HEK293 (cell line): ENCODE data around the gene ECE1.

Experiments used
- CTCF ChIP-seq: fragments of 450-650 bp; formaldehyde crosslinking; IDR thresholded peaks from 2 replicates; pipeline ENCODE4 v1.5.1; 2016; ENCODE audit warnings: missing biosample characterization, missing genetic modification characterization
- KLF10 ChIP-seq: fragments of 450-650 bp; IDR thresholded peaks from 2 replicates; pipeline ENCODE4 v1.5.1; 2018; ENCODE audit warnings: missing biosample characterization, mild to moderate bottlenecking, missing genetic modification characterization
- PRDM6 ChIP-seq: fragments of 450-650 bp; formaldehyde crosslinking; IDR thresholded peaks from 2 replicates; pipeline ENCODE4 v1.5.1; 2017; ENCODE audit warnings: missing biosample characterization, missing genetic modification characterization
- SETDB1 ChIP-seq: IDR thresholded peaks from one replicate; pipeline ENCODE4 v1.6.1; 2017; ENCODE audit warnings: mild to moderate bottlenecking, low read length, moderate library complexity, mixed read lengths; ENCODE audit not compliant: insufficient read length
- ZNF114 ChIP-seq: fragments of 450-650 bp; formaldehyde crosslinking; IDR thresholded peaks from 2 replicates; pipeline ENCODE4 v1.5.0; 2017; ENCODE audit warnings: missing biosample characterization, missing genetic modification characterization
- ZNF202 ChIP-seq: fragments of 450-650 bp; formaldehyde crosslinking; IDR thresholded peaks from 2 replicates; pipeline ENCODE4 v1.5.1; 2016; ENCODE audit warnings: missing biosample characterization, missing genetic modification characterization, borderline replicate concordance
- ZNF24 ChIP-seq: fragments of 450-650 bp; formaldehyde crosslinking; IDR thresholded peaks from 2 replicates; pipeline ENCODE4 v1.5.1; 2016; ENCODE audit warnings: missing biosample characterization, missing genetic modification characterization
- ZNF26 ChIP-seq: fragments of 450-650 bp; formaldehyde crosslinking; IDR thresholded peaks from 2 replicates; pipeline ENCODE4 v1.5.1; 2016; ENCODE audit warnings: missing biosample characterization, missing genetic modification characterization
- ZNF274 ChIP-seq, 2 experiments: fragments of 200-500 bp in 1 of 2; fragments of 450-650 bp in 1 of 2; sonication (Bioruptor generic) in 1 of 2; formaldehyde crosslinking in 1 of 2; IDR thresholded peaks; 2 replicates each; pipeline versions ENCODE4 v1.5.1 to v1.6.1; 2014 to 2016; ENCODE audit warnings: borderline replicate concordance in 1 of 2, inconsistent platforms in 1 of 2, low read length in 1 of 2, missing biosample characterization in 1 of 2, missing genetic modification characterization in 1 of 2
- ZNF280D ChIP-seq: fragments of 450-650 bp; formaldehyde crosslinking; IDR thresholded peaks from 2 replicates; pipeline ENCODE4 v1.5.1; 2016; ENCODE audit warnings: missing biosample characterization, missing genetic modification characterization
- ZNF404 ChIP-seq: fragments of 450-650 bp; formaldehyde crosslinking; IDR thresholded peaks from 2 replicates; pipeline ENCODE4 v1.5.1; 2017; ENCODE audit warnings: missing biosample characterization, missing genetic modification characterization
- ZNF449 ChIP-seq: fragments of 450-650 bp; formaldehyde crosslinking; IDR thresholded peaks from 2 replicates; pipeline ENCODE4 v1.5.1; 2017; ENCODE audit warnings: missing biosample characterization, mild to moderate bottlenecking, missing genetic modification characterization, moderate library complexity
- ZNF654 ChIP-seq: fragments of 450-650 bp; formaldehyde crosslinking; IDR thresholded peaks from 2 replicates; pipeline ENCODE4 v1.5.1; 2016; ENCODE audit warnings: low read depth, missing biosample characterization, missing genetic modification characterization

- no peak for TF ChIP-seq CTCF (tag by site-specific recombination)
- no peak for TF ChIP-seq ZNF202 (tag by site-specific recombination)
- TF ChIP-seq KLF10 (tag by site-specific recombination) = no peak
- TF ChIP-seq ZNF280D (tag by site-specific recombination) = no peak
- TF ChIP-seq ZNF114 (tag by site-specific recombination) = no peak
- TF ChIP-seq ZNF26 (tag by site-specific recombination) = no peak
- TF ChIP-seq SETDB1 = no peak
- no peak for TF ChIP-seq ZNF404 (tag by site-specific recombination)
- no peak for TF ChIP-seq ZNF24 (tag by site-specific recombination)
- no peak for TF ChIP-seq ZNF654
- TF ChIP-seq PRDM6 (tag by site-specific recombination) = no peak
- no peak for TF ChIP-seq ZNF274 (IDR thresholded peaks at IDR 0.05; ENCODE audit: low read length)
- TF ChIP-seq ZNF274 (tag by site-specific recombination; IDR thresholded peaks at IDR 0.05; ENCODE audit: borderline replicate concordance) = no peak
- no peak for TF ChIP-seq ZNF449 (tag by site-specific recombination)
Measured at GRCh38 chr1:21184276-21184675, 106.0 kb downstream of the ECE1 start.
